Endothelial cell of umbilical vein (primary cell): Measurements from ENCODE around the gene SLC1A1.

Experiments
- CTCF ChIP-seq, 2 donors: IDR thresholded peaks; 1 replicate in 1 of 2; 2 replicates in 1 of 2; pipeline ENCODE4 v1.5.1; 2011; ENCODE audit warnings: low read length in 2 of 2, mild to moderate bottlenecking in 2 of 2, moderate library complexity in 2 of 2, control low read depth in 1 of 2, inconsistent platforms in 1 of 2, low read depth in 1 of 2; ENCODE audit not compliant: insufficient read depth in 1 of 2; ENCODE audit errors: extremely low read depth in 1 of 2
- FOS ChIP-seq: IDR thresholded peaks from 2 replicates; pipeline ENCODE4 v1.6.1; 2011; ENCODE audit warnings: mild to moderate bottlenecking, low read length, moderate library complexity, borderline replicate concordance; ENCODE audit not compliant: insufficient read depth
- JUN ChIP-seq: IDR thresholded peaks from 2 replicates; pipeline ENCODE4 v1.6.1; 2011; ENCODE audit warnings: borderline replicate concordance, low read depth; ENCODE audit not compliant: insufficient read length, insufficient read depth
- POLR2A ChIP-seq: IDR thresholded peaks from 2 replicates; pipeline ENCODE4 v1.6.1; 2012; ENCODE audit warnings: low read depth, mild to moderate bottlenecking, control low read depth, low read length
- POLR2AphosphoS5 ChIP-seq: IDR thresholded peaks from 2 replicates; pipeline ENCODE4 v1.6.1; 2012; ENCODE audit warnings: low read depth, mild to moderate bottlenecking, control low read depth, low read length, moderate library complexity; ENCODE audit not compliant: insufficient read depth

GRCh38 chr9:4622016-4622415, 131.7 kb downstream of the SLC1A1 start:
- TF ChIP-seq CTCF (IDR thresholded peaks at IDR 0.05; ENCODE audit: extremely low read depth in 1 of 2, insufficient read depth in 1 of 2, low read depth in 1 of 2, low read length in 2 of 2): no peak
- TF ChIP-seq FOS: no peak
- TF ChIP-seq POLR2A: no peak
- no peak for TF ChIP-seq JUN
- TF ChIP-seq POLR2AphosphoS5: no peak
